HUES64 (cell line): ENCODE data around the gene DSP.

Source experiments
- H3K27ac ChIP-seq: 2 replicates; pipeline ENCODE4 v1.7.0; 2013; ENCODE audit warnings: low read depth, low read length, inconsistent platforms
- H3K27me3 ChIP-seq: 2 replicates; pipeline ENCODE4 v1.6.1; 2013; ENCODE audit warnings: mild to moderate bottlenecking, low read length; ENCODE audit not compliant: insufficient read depth
- H3K36me3 ChIP-seq: 2 replicates; pipeline ENCODE4 v1.6.1; 2013; ENCODE audit warnings: mild to moderate bottlenecking, low read length; ENCODE audit not compliant: insufficient read depth
- H3K4me1 ChIP-seq: 2 replicates; pipeline ENCODE4 v1.6.1; 2013; ENCODE audit warnings: mild to moderate bottlenecking, low read length, moderate library complexity; ENCODE audit not compliant: insufficient read depth
- H3K4me3 ChIP-seq: 2 replicates; pipeline ENCODE4 v1.5.1; 2013; ENCODE audit warnings: mild to moderate bottlenecking, low read length, moderate library complexity
- H3K9ac ChIP-seq: 2 replicates; pipeline ENCODE4 v1.6.1; 2013; ENCODE audit warnings: mild to moderate bottlenecking, low read depth, low read length
- H3K9me3 ChIP-seq: 2 replicates; pipeline ENCODE4 v1.6.1; 2013; ENCODE audit warnings: low read depth, low read length; ENCODE audit not compliant: insufficient read depth
- WGBS: fragments of 150-250, 120-280 bp; methylation state at CpG from one replicate; pipeline ENCODE4 v1.1.7; 2013; ENCODE audit warnings: missing lambda C conversion rate; 5-methylcytosine and 5-hydroxymethylcytosine counted together

DSP gene

GRCh38 chr6:7594579-7595125 is 53.2 kb downstream of the DSP start:
- Histone ChIP-seq H3K4me3 (no peak overlapping the region), H3K27ac (no peak overlapping the region), H3K27me3 (no peaks in the 10 kb centered on the region), H3K4me1 (peaks cover 13% of the 10 kb centered on the region), H3K9ac (no peak overlapping the region), H3K36me3 (peaks cover 68% of the 10 kb centered on the region), H3K9me3 (no peaks in the 10 kb centered on the region)
- 95% methylated on average over 4 of the region's 4 CpGs for WGBS

- WGBS = 92% methylated on average over 4 of the region's 4 CpGs
These were observed 62.5 kb downstream of the DSP start for GRCh38 chr6:7604003-7604402.

GRCh38 chr6:7604506-7604905 is 63.0 kb downstream of the DSP start:
- peaks cover 100% of the 10 kb centered on the region for H3K36me3 ChIP-seq
- no peak overlapping the region for H3K9ac ChIP-seq
- WGBS = 89% methylated on average over 2 of the region's 2 CpGs
- H3K27ac ChIP-seq = no peak overlapping the region
- H3K9me3 ChIP-seq = no peaks in the 10 kb centered on the region
- no peaks in the 10 kb centered on the region; the same call in 1 of the 2 replicates for H3K4me1 ChIP-seq
- no peaks in the 10 kb centered on the region for H3K27me3 ChIP-seq
- H3K4me3 ChIP-seq = no peak overlapping the region

More at GRCh38 chr6:7604003-7604402, 62.5 kb downstream of the DSP start:
- H3K36me3 ChIP-seq = peaks cover 100% of the 10 kb centered on the region
- H3K4me1 ChIP-seq = no peaks in the 10 kb centered on the region; the same call in 1 of the 2 replicates
- H3K27me3 ChIP-seq = no peaks in the 10 kb centered on the region
- no peak overlapping the region for H3K9ac ChIP-seq
- H3K4me3 ChIP-seq = no peak overlapping the region
- no peak overlapping the region for H3K27ac ChIP-seq
- no peaks in the 10 kb centered on the region for H3K9me3 ChIP-seq

GRCh38 chr6:7615611-7616383 is 74.3 kb downstream of the DSP start:
- Histone ChIP-seq H3K4me1 (no peaks in the 10 kb centered on the region), H3K27ac (no peak overlapping the region), H3K9me3 (no peaks in the 10 kb centered on the region), H3K4me3 (no peak overlapping the region), H3K36me3 (peaks cover 29% of the 10 kb centered on the region), H3K9ac (no peak overlapping the region), H3K27me3 (no peaks in the 10 kb centered on the region)
- 55% methylated on average over 7 of the region's 7 CpGs for WGBS

- Histone ChIP-seq H3K9me3 (no peaks in the 10 kb centered on the region), H3K9ac (no peak overlapping the region), H3K4me3 (no peak overlapping the region), H3K27me3 (no peaks in the 10 kb centered on the region), H3K27ac (no peak overlapping the region), H3K36me3 (peaks cover 6% of the 10 kb centered on the region; the same call in 1 of the 2 replicates), H3K4me1 (no peaks in the 10 kb centered on the region)
- 83% methylated on average over 12 of the region's 12 CpGs for WGBS
These were observed 76.6 kb downstream of the DSP start for GRCh38 chr6:7617801-7618764.

GRCh38 chr6:7621761-7622160 is 80.3 kb downstream of the DSP start:
- Histone ChIP-seq H3K4me1 (peaks cover 12% of the 10 kb centered on the region; the same call in 1 of the 2 replicates), H3K9me3 (no peaks in the 10 kb centered on the region), H3K4me3 (no peak overlapping the region), H3K27ac (no peak overlapping the region), H3K36me3 (no peaks in the 10 kb centered on the region), H3K27me3 (no peaks in the 10 kb centered on the region), H3K9ac (no peak overlapping the region)
- 93% methylated on average over 5 of the region's 5 CpGs for WGBS

- H3K27ac ChIP-seq = no peak overlapping the region
- H3K9ac ChIP-seq = no peak overlapping the region
- H3K4me1 ChIP-seq = peaks cover 12% of the 10 kb centered on the region; the same call in 1 of the 2 replicates
- no peaks in the 10 kb centered on the region for H3K27me3 ChIP-seq
- no peaks in the 10 kb centered on the region for H3K9me3 ChIP-seq
- 50% methylated on average over 4 of the region's 4 CpGs for WGBS
- no peaks in the 10 kb centered on the region for H3K36me3 ChIP-seq
- H3K4me3 ChIP-seq = no peak overlapping the region
These were observed 83.6 kb downstream of the DSP start for GRCh38 chr6:7624796-7625710.

GRCh38 chr6:7628479-7628878 is 87.0 kb downstream of the DSP start:
- Histone ChIP-seq H3K4me1 (peaks cover 12% of the 10 kb centered on the region; the same call in 1 of the 2 replicates), H3K27me3 (no peaks in the 10 kb centered on the region), H3K36me3 (no peaks in the 10 kb centered on the region), H3K9me3 (no peaks in the 10 kb centered on the region), H3K27ac (no peak overlapping the region), H3K9ac (no peak overlapping the region), H3K4me3 (no peak overlapping the region)
- WGBS = 87% methylated on average over 1 of the region's 2 CpGs

GRCh38 chr6:7628909-7629308 is 87.4 kb downstream of the DSP start:
- no peaks in the 10 kb centered on the region for H3K36me3 ChIP-seq
- no peaks in the 10 kb centered on the region for H3K9me3 ChIP-seq
- no peak overlapping the region for H3K9ac ChIP-seq
- peaks cover 12% of the 10 kb centered on the region; the same call in 1 of the 2 replicates for H3K4me1 ChIP-seq
- no peak overlapping the region for H3K27ac ChIP-seq
- H3K27me3 ChIP-seq = no peaks in the 10 kb centered on the region
- H3K4me3 ChIP-seq = no peak overlapping the region
- 97% methylated on average over 11 of the region's 11 CpGs for WGBS

- Histone ChIP-seq H3K36me3 (no peaks in the 10 kb centered on the region), H3K4me1 (peaks cover 10% of the 10 kb centered on the region; the same call in 1 of the 2 replicates), H3K27ac (no peak overlapping the region), H3K4me3 (no peak overlapping the region), H3K9me3 (no peaks in the 10 kb centered on the region), H3K27me3 (no peaks in the 10 kb centered on the region), H3K9ac (no peak overlapping the region)
- WGBS = 15% methylated on average over 1 of the region's 2 CpGs
These were observed 87.8 kb downstream of the DSP start for GRCh38 chr6:7629321-7629720.
